ENCODE results near the gene PCNX2.

DNA sequence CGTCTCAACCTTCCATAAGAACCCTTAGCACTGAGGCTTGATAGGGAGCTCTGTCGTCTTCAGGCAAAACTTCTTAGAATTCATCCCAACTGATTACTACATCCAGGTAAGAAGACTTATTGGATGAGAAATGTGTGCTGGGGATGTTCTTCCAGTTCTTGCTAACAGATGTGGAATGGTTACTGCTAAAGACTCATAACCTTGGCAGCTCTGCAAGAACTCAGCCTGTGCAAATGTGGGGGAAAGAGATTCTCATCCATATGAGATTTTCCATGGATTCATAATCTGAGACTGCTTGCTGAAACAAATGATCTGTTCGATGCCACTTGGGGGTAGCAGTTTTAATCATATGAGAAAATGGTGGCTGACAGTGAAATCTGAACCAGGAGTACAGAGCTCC is 296.9 kb downstream of the PCNX2 start:
- TF ChIP-seq NAIF1 (CRISPR knock-in tag; IDR thresholded peaks at IDR 0.05; ENCODE audit: borderline replicate concordance) (no peak), IRX3 (CRISPR knock-in tag; IDR thresholded peaks at IDR 0.05; ENCODE audit: borderline replicate concordance, low read depth) (no peak), SETDB1 (CRISPR knock-in tag; IDR thresholded peaks at IDR 0.05; ENCODE audit: borderline replicate concordance) (no peak), HNRNPH1 (optimal IDR thresholded peaks at IDR 0.05; ENCODE audit: low read depth, low read length) (no peak), ATF6 (CRISPR knock-in tag; conservative IDR thresholded peaks at IDR 0.05) (no peak), CTCF (CRISPR knock-in tag; IDR thresholded peaks at IDR 0.05) (no peak), DR1 (CRISPR knock-in tag; IDR thresholded peaks at IDR 0.05) (no peak), MTA1 (CRISPR knock-in tag; IDR thresholded peaks at IDR 0.05; ENCODE audit: borderline replicate concordance) (no peak), FOXK2 (IDR thresholded peaks at IDR 0.05) (no peak), ZNF549 (CRISPR knock-in tag; IDR thresholded peaks at IDR 0.05) (no peak)
- TF ChIP-seq, protein P1, sequence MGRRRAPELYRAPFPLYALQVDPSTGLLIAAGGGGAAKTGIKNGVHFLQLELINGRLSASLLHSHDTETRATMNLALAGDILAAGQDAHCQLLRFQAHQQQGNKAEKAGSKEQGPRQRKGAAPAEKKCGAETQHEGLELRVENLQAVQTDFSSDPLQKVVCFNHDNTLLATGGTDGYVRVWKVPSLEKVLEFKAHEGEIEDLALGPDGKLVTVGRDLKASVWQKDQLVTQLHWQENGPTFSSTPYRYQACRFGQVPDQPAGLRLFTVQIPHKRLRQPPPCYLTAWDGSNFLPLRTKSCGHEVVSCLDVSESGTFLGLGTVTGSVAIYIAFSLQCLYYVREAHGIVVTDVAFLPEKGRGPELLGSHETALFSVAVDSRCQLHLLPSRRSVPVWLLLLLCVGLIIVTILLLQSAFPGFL (CRISPR knock-in tag; IDR thresholded peaks at IDR 0.05) = no peak
